Loucy (cell line): ENCODE results near the gene PPP1R26.

ENCODE experiments used
- CTCF ChIP-seq: fragments of 200-600 bp; sonication (generic); conservative IDR thresholded peaks from 2 replicates; pipeline ENCODE4 v1.5.1; 2014; ENCODE audit warnings: mild to moderate bottlenecking, antibody characterized with exemption, low read length
- EZH2phosphoT487 ChIP-seq: fragments of 200-600 bp; IDR thresholded peaks from 2 replicates; pipeline ENCODE4 v1.6.1; 2018; ENCODE audit warnings: antibody characterized with exemption, mild to moderate bottlenecking, moderate library complexity, borderline replicate concordance

GRCh38 chr9:135522137-135522877 lies 42.7 kb downstream of the PPP1R26 start:
- TF ChIP-seq CTCF (no peak), EZH2phosphoT487 (no peak)
